GM18505 (cell line): ENCODE data around the gene ARHGEF40.
"Not testable (repeated sequence)": the region's sequence is repeated elsewhere in the genome, so short reads cannot be mapped to it uniquely, and the experiment has no call there.

Experiments used
- ATAC-seq: cut with Tn5 transposase; IDR thresholded peaks from one replicate; pipeline ENCODE4 v1.9.1; 2021; ENCODE audit not compliant: unreplicated experiment
- POLR2A ChIP-seq: IDR thresholded peaks from 4 replicates; pipeline ENCODE4 v1.6.1; 2011; ENCODE audit warnings: borderline replicate concordance; ENCODE audit not compliant: insufficient read depth, insufficient read length; ENCODE audit errors: extremely low read depth

Gene ARHGEF40

DNA sequence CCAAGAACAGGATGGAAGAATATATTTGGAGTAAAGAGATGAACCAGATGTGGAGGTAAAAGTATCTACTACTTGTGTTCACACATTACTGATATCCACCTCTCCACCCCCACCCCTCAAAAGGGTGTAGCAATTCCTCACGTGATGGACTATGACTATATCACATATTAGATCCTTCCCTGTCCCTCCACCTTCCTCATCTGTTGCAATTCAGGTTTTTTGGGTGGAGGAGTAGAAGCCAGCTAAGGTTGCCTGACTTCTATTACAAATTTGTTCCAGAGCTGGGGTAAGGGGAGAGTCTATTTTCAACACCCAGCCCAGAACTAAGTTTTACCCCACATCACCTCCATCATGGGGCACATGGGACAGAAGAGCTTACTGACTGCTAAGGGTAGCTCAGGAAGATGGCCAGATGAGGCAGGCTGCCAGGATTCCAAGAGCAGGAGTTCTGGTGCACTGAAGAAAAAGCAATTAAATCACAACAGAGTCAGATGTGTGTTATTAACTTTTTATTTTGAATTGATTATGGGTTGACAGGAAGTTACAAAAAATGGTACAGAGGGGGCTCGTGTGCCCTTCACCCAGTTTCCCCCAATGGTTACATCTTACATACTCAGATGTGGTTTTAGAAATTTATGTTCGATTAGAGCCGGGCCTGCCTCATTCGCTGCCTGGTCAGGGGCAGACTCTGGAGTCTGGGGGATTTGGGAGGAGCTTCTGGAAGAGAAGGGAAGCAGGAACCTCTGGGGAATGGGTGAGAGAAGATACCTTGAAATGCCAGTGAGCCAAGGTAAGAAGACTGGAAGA, 37.6 kb upstream of the ARHGEF40 start:
- ATAC-seq: no peak
- no peak for TF ChIP-seq POLR2A

GRCh38 chr14:21033133-21033698, 36.9 kb upstream of the ARHGEF40 start:
- TF ChIP-seq POLR2A: no peak
- ATAC-seq: no peak

GRCh38 chr14:21034707-21035106, 35.4 kb upstream of the ARHGEF40 start, which contains the start of gene RNASE13:
Gene RNASE13, minus strand, starts transcription at chr14:21034807. Its CDS starts 519 bp downstream, at chr14:21034288.
- ATAC-seq: no peak
- no peak for TF ChIP-seq POLR2A

DNA sequence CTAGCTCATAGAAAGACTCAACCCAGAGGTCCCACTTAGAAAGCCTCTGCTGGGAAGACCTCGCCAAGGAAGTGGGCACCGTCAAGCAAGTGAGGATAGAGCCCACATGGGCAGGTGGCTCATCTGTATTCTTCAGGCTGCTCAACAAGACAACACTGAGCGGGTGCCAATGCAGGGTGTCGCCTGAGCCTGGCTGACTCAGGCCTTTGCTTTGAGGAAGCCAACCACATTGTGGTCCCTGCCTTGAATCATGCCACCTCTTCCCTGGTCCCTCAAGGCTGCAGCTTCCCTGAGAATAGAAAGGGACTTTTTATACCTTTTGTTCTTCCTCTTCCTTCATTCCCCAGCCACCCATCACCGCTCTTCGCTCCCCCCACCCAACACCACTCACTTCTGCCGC, 33.4 kb upstream of the ARHGEF40 start:
- ATAC-seq: no peak
- no peak for TF ChIP-seq POLR2A

GRCh38 chr14:21037156-21037555, 32.9 kb upstream of the ARHGEF40 start:
- no peak for ATAC-seq
- TF ChIP-seq POLR2A: no peak

DNA sequence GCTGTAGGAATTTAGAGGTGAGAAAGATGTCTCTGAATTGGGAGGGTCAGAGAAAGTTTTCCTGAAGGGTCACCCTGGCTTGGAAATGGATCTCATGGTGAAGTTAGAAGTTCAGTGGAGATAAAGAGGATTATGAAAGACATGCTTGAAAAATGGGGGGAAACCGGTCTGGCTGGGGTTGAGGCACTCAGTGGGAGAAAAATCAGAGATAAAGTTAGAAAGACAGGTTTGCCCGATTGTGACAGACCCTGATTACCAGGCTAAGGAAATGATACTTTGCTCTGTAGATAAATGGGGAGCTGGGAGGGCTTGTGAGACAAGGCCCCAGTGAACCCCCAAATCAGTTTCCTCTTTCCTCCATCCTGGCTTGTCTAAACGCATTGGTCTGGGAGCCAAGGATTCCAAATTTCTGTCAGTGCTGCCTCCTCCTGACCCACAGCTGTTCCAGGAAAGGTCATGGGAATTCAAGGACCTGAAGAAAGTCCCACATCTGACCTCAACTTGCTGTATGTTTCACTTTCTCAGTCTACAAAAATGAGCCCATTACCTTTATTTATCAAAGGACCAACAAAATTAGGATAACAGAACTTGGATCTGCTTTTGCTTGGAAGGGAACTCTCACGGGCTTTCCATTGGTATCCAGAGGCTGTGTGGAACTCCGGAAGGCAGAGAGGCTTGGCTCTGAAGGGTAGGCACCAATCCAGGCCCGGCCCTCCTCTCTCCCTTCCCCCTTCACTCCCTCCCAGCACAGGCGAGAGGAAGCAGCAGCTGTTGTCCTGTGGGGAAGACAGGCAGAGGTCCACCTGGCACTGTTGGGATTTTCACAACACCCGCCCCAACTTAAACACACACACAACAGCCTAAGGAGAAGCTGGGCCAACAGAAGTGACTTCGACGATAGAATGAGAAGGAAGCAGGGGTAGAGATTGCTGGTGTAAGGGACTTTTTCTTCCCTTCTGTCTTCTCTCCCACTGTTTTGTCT, 31.4 kb upstream of the ARHGEF40 start:
- no peak for TF ChIP-seq POLR2A
- ATAC-seq: no peak

DNA sequence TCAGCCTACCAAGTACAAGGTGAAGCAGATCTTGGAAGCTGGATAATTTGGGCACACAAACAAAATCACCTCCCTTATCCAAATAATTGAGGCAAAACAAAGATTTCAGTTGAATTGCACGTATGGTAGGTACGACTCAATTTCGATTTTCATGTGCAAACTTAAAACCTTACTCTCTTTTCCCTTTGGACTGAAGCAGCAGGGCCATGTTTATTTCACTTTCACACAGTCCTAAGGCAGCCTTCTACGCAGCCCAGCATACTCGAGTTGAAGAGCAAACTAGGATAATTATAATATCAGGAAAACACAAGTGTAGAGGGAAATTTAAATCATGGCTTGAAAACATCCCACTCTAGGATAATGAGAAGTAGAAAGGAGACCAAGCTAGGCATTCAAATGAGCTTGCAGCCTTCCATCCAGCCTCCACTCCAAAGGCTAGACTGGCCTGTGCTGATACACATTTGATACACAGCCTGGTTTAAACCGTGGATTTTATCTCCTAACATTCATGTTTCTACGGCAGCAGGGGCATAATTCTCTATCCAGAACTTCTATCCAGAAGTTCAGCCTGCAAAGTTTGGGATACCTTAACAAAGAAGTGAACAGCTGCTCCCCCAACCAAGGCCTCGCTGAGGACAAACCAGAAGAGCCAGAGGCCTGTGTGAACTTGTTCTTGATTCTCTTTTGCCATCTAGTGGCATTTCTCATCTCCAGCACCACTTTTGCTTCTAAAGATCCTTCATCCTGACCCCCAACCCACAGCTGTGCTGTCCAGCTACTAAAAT, 30.3 kb upstream of the ARHGEF40 start:
- ATAC-seq: no peak

GRCh38 chr14:21040370-21040925, 29.7 kb upstream of the ARHGEF40 start:
- no peak for ATAC-seq
- no peak for TF ChIP-seq POLR2A

More for the DNA sequence above, 30.3 kb upstream of the ARHGEF40 start:
- no peak for TF ChIP-seq POLR2A

- ATAC-seq: not testable (repeated sequence)
These were observed 29.2 kb upstream of the ARHGEF40 start for GRCh38 chr14:21040941-21041340.

GRCh38 chr14:21041676-21042433, 28.2 kb upstream of the ARHGEF40 start, which contains the start of gene RNASE7:
Gene RNASE7, plus strand, starts transcription at chr14:21042362. Its CDS starts 631 bp downstream, at chr14:21042993.
- ATAC-seq: no peak
- no peak for TF ChIP-seq POLR2A

DNA sequence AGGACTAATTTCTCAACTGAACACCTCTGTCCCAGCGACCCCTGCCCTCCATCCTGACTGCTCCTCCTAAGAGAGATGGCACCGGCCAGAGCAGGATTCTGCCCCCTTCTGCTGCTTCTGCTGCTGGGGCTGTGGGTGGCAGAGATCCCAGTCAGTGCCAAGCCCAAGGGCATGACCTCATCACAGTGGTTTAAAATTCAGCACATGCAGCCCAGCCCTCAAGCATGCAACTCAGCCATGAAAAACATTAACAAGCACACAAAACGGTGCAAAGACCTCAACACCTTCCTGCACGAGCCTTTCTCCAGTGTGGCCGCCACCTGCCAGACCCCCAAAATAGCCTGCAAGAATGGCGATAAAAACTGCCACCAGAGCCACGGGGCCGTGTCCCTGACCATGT, 27.2 kb upstream of the ARHGEF40 start:
- TF ChIP-seq POLR2A: no peak
- no peak for ATAC-seq
